HG03175 (cell line): ENCODE measurements around the gene IL23R.
"Not testable (repeated sequence)": the region's sequence is repeated elsewhere in the genome, so short reads cannot be mapped to it uniquely, and the experiment has no call there.

Source experiments
- ATAC-seq: cut with Tn5 transposase; IDR thresholded peaks from one replicate; pipeline ENCODE4 v1.9.1; 2021; ENCODE audit warnings: mild to moderate bottlenecking, moderate library complexity; ENCODE audit not compliant: unreplicated experiment

The IL23R gene

GRCh38 chr1:67166196-67166595 is at the start of gene IL23R:
Gene IL23R (plus strand): TSS chr1:67166454. CDS start chr1:67168121, 1,667 bp downstream.
- peak; percentile 82 for ATAC-seq

DNA sequence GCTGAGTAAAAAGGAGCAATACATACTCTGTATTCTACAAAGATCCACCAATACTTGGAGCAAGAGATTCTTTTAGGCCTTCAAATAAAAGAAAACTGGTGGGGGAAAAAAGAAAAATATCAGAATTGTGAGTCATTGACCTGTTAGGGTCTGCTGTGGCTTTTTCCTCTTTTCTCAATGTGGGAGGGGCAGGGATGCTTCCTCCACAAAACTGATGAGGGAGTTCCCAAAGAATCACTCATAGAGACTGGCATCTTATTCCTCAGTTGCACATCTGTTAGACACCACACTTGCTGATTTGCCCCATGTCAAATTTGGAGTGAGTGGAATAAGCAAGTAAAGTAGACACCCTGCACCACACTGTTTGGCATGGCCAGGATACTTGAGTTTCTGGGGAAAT is 48.1 kb upstream of the IL23R start:
- no peak for ATAC-seq

GRCh38 chr1:67118646-67119045 is 47.6 kb upstream of the IL23R start:
- ATAC-seq, result no peak

DNA sequence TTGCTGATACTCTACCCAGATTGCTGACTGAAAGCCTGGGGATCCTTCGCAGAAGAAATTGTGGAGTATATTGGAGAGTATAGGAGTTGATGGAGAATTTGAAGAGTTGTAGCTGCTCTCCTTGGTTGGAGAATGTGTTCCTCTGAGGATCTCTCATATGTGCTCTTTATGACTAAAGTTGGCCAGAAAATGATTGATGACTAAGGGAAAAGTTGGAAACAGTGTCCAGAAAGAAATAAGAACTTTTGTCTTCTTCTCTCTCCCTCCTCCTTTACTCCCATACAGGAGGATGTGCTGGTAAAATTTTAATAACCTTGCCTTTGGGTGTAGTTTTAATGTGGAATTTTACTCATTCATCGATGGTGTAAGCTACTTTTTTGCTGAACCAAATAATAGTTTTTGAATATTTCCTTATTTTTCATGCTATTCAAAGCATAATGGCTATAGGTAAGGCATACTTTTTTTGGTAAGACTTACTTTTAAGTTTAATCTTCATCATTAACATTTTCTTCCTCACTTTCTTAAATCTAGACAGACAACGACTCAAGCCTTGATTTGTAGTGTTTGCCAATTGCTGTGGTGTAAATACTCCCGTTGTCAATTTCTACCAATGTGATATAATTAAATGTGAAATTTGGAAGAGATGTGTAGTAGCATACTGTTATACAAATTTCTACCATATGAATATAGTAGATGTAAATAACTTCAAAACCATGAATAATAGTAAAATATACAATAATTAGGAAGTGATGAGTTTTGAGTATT is 45.2 kb upstream of the IL23R start:
- ATAC-seq, result no peak

DNA sequence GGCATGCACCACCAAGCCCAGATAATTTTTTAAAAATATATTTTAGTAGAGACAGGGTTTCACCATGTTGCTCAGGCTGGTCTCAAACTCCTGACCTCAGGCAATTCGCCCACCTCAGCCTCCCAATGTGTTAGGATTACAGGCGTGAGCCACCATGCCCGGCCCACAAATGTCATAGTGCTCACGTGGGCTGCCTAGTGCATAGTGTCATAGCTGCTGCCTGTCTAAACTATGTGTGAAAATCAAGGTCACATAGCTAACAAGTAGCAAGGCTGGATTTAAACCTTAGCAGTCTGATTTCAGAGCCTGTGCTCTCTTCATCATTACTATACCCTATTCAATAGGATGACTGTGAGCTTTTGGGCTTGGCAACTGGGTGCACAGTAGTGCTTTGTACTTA is 41.8 kb upstream of the IL23R start:
- no peak for ATAC-seq

- ATAC-seq, result no peak
These were observed 40.0 kb upstream of the IL23R start for GRCh38 chr1:67126111-67126746.

GRCh38 chr1:67126974-67127373 is 39.3 kb upstream of the IL23R start:
- no peak for ATAC-seq

DNA sequence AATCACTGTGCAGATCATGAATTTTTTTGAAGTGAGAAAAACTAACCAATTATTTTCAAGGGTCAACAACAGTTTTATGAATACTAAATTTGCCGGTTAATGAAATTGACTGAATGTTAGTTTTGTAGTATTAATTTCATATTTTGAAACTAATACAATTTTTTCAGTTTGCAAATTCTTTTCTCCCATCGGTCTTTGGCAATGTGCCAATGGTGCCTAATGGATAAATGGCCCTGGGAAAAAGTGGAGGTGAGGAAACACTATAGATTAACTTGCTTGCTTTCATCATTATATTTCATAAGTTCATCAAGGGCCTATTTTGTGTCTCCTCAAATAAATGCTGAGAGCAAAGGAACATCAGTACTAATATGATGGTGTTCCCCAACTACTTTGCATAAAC is 35.6 kb upstream of the IL23R start:
- no peak for ATAC-seq

DNA sequence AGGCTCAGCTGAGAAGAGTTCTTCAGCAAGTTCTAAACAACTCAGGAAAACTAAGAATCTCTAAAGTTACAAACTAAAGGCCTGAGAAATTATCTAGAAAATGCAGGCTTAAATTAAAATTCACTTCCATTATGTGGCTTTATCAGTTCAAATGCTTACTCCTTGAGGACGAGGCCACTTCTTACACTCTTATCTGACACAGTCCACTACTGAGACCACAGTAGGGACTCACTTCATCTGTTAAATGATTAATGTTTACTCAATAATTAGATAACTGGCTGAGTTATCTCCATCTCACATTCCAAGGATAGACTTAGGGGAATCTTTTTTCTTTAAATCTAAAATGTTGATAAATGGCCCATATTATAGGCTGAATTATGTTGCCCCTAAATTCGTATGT is 33.1 kb upstream of the IL23R start:
- no peak for ATAC-seq

GRCh38 chr1:67134695-67135094 is 31.6 kb upstream of the IL23R start, which contains the start of gene C1orf141:
Gene C1orf141 (minus strand): TSS chr1:67134970. CDS start chr1:67127240, 7,730 bp downstream.
- ATAC-seq, result no peak

GRCh38 chr1:67135354-67135753 is 30.9 kb upstream of the IL23R start:
- ATAC-seq, result no peak

- no peak for ATAC-seq
These were observed 28.9 kb upstream of the IL23R start for GRCh38 chr1:67137307-67137753.

DNA sequence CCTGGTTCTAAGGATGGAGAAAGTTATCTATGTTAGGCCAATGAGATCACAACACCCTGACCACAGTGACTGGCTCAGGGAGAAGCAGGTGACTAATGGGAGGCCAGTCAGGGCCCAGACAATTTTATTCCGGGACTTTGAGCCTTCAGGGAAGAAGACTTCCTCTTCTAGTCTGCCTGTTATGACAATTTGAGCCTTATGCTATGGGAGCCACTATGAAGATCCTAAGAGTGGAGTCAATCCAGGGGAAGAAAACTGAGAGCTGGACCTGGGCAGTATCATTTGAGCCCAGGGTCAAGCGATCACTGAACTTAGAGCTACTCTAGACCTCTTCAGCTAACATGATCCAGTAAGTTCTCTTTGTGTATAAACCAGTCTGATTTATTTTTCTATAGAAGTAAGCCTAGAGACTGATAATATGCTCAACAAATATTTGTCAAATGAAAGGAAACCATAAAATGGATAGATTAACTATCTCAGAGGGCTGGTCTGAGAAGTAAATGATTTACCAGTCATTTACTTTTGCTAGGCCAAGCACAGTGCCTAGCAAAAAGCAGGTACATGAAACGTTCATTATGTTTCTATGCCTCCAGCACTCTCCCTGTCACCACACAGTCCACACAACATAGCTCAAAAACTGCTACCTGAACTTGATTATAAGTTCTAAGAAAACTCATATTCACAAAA is 27.3 kb upstream of the IL23R start:
- no peak for ATAC-seq

GRCh38 chr1:67140460-67140859 is 25.8 kb upstream of the IL23R start:
- ATAC-seq, result no peak

DNA sequence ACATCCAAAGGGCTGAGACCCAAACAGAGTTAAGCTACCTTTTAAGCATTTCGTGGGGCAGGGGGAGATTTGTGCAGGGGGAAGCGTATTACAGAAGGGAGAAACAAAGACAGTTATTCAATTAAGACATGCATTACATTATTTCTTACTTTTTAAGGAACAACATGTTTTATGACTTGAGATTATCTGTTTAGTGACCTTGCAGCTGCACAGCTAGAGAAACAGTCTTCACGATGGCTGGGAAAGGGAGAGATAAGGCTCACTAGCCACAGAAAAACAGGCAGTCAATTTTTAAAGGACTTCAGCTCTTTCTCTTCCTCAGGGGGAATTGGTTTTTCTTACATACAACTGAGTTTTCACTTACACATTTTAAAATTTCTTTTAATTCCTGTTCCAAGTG is 24.4 kb upstream of the IL23R start:
- ATAC-seq, result not testable (repeated sequence)

DNA sequence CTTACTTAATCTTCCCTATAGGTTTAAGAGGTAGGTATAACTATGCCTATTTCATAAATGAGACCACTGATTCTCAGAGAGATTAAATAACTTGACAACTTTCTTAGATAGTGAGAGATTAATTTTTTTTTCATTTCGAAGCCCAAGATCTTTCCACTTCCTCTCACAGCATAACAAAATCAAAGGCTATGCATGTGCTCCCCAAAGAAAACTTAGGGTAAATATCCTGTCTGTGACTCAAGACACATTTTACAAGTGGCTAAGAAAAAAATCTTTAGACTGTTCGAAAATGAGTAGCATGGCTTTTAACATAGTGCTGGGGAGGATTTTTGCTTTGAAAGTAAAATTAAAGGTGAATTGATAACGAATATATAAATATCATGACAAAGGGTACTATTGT is 23.3 kb upstream of the IL23R start:
- no peak for ATAC-seq

GRCh38 chr1:67143966-67144365 is 22.3 kb upstream of the IL23R start:
- ATAC-seq, result no peak

GRCh38 chr1:67144696-67145095 is 21.6 kb upstream of the IL23R start:
- ATAC-seq, result no peak

DNA sequence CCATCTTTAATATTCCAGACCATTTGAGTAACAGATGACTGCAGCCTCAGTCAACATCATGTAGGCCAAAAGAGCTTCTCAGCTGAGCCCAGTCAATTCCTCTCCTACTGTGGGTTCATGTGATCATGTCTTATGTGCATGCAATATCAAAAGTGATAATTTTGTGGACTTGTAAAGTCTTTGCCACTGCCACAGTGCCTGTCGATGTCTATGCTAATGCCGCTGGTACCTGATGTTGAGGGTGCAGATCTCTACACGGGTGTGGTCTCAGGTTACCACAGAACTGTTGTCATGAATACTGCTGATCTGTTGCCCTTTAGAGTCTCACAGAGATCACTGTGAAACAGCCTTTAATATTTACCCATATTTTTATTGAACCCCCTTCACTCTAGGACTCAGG is 20.2 kb upstream of the IL23R start:
- ATAC-seq, result no peak

DNA sequence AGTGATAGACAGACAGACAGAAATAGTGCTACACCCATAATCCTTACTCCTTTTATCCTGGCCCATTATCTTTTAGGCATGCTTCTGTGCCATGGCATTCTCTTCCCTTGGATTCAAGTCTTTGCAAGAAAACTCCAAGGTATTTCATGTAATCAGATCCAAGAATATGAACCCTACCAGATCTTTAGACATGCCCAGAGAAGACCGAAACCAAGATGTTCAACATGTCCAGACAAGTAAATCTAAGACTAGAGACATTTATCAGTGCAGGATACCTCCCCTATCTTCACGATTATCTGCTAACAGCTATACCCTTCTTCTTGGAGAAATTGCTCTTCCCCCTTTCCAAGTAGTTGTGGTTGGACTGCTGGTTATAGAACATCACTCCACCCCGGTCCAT is 19.7 kb upstream of the IL23R start:
- no peak for ATAC-seq

DNA sequence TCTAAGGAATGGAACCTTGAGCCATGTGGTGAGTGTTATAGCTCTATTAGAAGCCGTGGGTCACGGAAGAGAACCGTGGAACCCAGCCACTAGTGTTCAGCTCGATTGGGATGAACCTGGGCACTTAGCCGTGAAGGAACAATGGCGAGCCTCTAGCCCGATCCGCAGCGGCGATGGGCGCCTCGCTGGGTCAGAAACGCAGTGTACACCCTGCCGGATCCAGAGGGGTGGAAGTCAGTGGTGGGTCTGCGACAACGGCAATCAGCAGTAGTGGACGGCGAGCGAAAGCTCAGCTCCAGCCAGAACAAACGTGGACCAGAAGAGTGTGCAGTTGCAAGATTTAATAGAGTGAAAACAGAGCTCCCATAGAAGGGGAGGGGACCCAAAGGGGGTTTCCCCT is 18.3 kb upstream of the IL23R start:
- not testable (repeated sequence) for ATAC-seq
